AG09309 (cell line): ENCODE results near the gene CEP112.

Experiments
- DNase-seq: peaks from one replicate; pipeline ENCODE4 v3.0.0-alpha.2; 2010; ENCODE audit warnings: low read depth
- H3K4me3 ChIP-seq: 2 replicates; pipeline ENCODE4 v1.5.1; 2011; ENCODE audit warnings: mild to moderate bottlenecking, low read depth, low read length, moderate library complexity; ENCODE audit not compliant: control insufficient read depth
- TF ChIP-seq, protein P1 (sequence below): IDR thresholded peaks from 2 replicates; pipeline ENCODE4 v1.5.1; 2011; ENCODE audit warnings: mild to moderate bottlenecking, low read depth, low read length, inconsistent platforms; ENCODE audit not compliant: insufficient read depth, control insufficient read depth; ENCODE audit errors: missing control alignments

CEP112 gene

DNA sequence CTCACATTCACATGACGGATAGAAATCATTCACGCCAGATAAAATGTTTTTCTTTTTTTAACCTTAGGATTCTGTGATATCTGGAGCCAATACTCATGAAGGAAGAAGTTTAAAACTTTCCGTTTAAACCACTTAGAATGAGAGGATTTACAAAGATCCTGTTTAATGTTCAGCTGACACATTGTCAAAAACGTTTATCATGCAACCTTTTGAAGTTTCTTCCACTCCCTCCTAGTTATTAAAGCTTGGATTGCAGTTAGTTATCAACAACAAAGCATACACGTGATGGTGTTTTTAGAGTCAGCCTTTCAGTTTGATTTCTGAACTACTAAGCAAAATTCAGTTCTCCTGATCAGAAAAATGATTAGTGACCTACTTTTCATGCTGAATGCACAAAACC is 487.2 kb downstream of the CEP112 start:
- TF ChIP-seq, protein P1, sequence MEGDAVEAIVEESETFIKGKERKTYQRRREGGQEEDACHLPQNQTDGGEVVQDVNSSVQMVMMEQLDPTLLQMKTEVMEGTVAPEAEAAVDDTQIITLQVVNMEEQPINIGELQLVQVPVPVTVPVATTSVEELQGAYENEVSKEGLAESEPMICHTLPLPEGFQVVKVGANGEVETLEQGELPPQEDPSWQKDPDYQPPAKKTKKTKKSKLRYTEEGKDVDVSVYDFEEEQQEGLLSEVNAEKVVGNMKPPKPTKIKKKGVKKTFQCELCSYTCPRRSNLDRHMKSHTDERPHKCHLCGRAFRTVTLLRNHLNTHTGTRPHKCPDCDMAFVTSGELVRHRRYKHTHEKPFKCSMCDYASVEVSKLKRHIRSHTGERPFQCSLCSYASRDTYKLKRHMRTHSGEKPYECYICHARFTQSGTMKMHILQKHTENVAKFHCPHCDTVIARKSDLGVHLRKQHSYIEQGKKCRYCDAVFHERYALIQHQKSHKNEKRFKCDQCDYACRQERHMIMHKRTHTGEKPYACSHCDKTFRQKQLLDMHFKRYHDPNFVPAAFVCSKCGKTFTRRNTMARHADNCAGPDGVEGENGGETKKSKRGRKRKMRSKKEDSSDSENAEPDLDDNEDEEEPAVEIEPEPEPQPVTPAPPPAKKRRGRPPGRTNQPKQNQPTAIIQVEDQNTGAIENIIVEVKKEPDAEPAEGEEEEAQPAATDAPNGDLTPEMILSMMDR = no peak
- no peak overlapping the region for H3K4me3 ChIP-seq
- no peak for DNase-seq

DNA sequence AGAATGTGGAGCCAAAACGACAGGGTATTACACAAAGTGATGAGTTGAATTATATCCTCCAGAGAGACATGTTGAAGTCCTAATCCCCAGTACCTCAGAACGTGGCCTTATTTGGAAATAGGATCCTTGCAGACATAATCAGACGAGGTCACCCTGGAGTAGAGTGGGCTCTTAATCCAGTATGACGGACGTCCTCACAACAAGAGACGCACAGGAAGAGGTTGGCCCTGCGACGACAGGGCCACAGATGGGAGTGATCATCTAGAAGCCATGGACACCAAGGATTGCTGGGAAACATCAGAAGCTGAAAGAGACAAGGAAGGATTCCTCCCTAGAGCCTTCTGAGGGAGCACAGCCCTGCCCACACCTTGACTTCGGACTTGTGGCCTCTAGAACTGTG is 488.0 kb downstream of the CEP112 start:
- no peak for DNase-seq
- TF ChIP-seq, protein P1 = no peak
- H3K4me3 ChIP-seq = no peak overlapping the region

GRCh38 chr17:65699459-65699858 is 492.5 kb downstream of the CEP112 start:
- H3K4me3 ChIP-seq = no peak overlapping the region
- TF ChIP-seq, protein P1 = no peak
- no peak for DNase-seq

DNA sequence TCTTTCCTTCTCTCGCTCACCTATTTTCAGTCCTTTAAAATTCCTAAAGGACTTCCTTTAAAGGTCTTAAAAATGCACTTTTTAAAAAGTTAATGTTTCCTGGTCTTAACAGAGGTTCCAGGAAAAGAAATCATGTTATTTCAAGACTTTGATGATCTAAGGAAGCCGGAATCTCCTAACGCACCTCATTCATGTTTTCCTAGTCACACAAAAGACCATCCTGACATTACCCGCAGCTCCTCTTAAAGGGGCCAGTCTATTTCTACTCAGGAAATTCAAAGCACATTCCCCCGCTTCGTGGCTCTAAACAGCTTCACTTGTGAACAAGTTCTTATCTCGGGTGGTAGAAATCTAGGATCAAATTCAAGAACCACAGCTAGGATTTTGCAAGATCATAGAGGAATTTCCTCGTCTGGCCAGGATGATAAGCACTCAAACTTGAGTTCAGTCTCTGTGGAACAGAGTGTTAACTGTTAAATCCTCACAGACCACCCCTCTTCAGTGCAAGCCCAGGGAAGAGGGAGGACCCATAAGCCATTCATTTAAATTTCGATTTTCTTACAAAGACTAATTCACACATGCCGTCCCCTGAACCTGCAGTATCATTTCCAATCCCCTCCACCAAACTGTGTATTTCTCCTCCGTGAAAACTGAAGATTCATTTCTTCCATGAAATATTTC is 493.4 kb downstream of the CEP112 start:
- DNase-seq = no peak
- TF ChIP-seq, protein P1 = no peak
- H3K4me3 ChIP-seq = no peak overlapping the region

GRCh38 chr17:65697661-65698060 is 494.3 kb downstream of the CEP112 start:
- TF ChIP-seq, protein P1 = no peak
- H3K4me3 ChIP-seq = no peak overlapping the region
- DNase-seq = no peak

- no peak overlapping the region for H3K4me3 ChIP-seq
- DNase-seq = no peak
- TF ChIP-seq, protein P1 = no peak
Measured at GRCh38 chr17:65696739-65697394, 495.1 kb downstream of the CEP112 start.
